Measurements from ENCODE around the gene CHST8.

CHST8 gene

DNA sequence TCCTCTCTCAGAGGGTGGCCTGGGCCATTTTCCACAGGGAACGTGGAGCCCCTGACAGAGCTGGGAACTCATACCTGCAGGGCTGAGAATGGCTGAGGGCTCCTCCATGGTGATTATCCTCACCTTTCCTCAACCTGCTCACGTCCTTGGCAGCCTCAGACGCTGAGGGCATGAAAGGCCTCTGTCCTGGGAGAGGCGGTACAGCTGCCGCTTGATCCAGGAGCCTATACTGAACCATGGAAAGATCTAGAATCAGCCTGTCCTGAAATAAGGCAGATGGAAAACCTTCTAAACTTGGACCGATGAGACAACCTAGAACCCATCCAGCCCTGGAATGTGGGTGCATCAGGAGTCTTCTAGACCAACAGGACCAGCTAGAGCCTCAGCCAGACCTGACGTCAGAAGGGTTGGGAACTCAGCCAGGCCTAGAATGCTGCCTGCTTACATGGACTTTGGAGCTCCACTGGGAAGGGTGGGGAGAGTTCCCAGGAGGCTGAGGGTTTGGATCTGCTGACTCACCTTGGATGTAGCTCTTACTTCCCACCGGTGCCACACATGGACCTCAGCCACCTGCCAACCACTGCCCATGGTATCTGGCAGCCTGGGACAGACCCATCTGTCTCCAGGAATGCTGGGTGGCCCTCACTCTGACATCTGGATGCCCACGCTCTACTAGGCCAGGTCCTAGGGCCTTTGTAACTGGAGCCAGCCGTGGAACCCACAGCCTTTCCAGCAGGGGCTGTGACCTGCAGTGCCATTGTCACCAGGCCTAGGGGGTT lies 182.5 kb downstream of the CHST8 start:
- TF ChIP-seq, protein P1, sequence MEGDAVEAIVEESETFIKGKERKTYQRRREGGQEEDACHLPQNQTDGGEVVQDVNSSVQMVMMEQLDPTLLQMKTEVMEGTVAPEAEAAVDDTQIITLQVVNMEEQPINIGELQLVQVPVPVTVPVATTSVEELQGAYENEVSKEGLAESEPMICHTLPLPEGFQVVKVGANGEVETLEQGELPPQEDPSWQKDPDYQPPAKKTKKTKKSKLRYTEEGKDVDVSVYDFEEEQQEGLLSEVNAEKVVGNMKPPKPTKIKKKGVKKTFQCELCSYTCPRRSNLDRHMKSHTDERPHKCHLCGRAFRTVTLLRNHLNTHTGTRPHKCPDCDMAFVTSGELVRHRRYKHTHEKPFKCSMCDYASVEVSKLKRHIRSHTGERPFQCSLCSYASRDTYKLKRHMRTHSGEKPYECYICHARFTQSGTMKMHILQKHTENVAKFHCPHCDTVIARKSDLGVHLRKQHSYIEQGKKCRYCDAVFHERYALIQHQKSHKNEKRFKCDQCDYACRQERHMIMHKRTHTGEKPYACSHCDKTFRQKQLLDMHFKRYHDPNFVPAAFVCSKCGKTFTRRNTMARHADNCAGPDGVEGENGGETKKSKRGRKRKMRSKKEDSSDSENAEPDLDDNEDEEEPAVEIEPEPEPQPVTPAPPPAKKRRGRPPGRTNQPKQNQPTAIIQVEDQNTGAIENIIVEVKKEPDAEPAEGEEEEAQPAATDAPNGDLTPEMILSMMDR (IDR thresholded peaks at IDR 0.05; ENCODE audit: low read depth, low read length): no peak
- no peak overlapping the region for H3K4me3 ChIP-seq (ENCODE audit: low read depth, low read length)

DNA sequence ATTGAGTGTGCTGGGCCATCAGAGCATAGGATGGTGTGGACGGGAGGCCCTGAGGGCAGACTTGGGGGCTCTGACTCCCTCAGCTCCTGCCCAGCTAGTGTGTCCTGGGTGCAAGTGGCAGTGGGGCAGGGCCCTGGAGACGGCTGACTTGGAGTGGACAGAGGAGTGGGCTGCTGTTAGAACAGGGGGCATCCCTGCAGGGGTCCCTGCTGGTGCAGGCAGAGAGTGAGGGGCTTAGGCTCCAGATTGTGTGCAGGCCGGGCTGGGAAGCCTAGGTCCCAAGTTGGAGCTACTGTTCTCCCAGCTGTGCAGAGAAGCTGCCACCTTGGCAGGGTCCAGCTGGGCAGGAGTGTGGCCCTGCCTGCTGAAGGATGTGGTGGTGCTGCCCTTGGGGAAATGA lies 183.6 kb downstream of the CHST8 start:
- TF ChIP-seq, protein P1 (IDR thresholded peaks at IDR 0.05; ENCODE audit: low read depth, low read length): no peak
- H3K4me3 ChIP-seq (ENCODE audit: low read depth, low read length): no peak overlapping the region

DNA sequence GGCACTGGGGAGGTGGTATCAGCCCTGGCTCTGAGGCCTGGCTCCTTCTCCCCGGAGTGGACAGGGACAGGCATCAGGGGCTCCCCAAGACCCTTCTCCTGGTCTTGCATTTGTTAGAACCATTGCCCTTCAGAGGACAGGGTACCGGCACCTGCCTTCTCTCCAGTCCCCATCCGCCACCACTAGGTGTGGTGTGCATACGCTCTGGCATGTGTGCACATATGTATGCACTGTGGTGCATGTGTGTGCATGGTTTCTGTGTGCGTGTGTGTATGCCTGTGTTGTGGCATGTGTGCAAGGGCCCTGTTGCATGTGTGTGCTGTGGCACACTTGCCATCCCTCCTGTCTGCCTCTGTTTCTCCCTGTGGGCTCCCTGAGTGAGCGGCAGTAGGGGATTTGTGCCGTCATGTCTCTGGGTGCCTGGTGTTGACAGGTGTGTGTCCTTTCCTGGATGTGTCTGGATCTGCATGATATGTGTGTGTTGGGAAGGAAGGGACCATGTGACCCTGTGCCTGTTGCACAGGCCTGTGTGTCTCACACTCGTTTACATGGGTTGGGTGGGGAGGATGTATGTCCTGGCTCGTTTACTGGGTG lies 184.2 kb downstream of the CHST8 start:
- TF ChIP-seq, protein P1 (IDR thresholded peaks at IDR 0.05; ENCODE audit: low read depth, low read length): no peak
- no peak overlapping the region for H3K4me3 ChIP-seq (ENCODE audit: low read depth, low read length)

DNA sequence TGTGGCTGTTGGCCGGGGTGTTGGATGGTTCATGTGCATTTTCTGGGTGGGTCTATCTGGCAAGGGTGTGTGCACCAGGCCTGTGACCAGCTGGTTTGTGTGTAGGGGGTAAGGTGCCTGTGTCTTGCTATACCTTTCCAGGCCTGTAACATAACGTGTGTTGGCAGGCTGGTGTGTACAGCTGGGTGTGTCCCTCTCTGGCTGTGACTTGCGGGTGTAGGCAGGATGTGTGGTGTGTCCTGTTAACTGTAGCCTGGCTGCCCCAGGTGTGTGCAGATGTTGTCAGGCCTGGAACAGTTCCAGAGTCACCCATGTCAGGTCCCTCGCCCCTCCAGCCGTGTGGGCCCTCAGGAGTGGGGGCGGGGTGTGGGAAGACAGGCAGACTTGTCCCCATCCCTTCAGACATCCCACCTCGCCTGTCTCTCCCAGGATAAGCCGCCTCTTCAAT lies 184.7 kb downstream of the CHST8 start:
- H3K4me3 ChIP-seq (ENCODE audit: low read depth, low read length): no peak overlapping the region
- TF ChIP-seq, protein P1 (IDR thresholded peaks at IDR 0.05; ENCODE audit: low read depth, low read length): no peak

DNA sequence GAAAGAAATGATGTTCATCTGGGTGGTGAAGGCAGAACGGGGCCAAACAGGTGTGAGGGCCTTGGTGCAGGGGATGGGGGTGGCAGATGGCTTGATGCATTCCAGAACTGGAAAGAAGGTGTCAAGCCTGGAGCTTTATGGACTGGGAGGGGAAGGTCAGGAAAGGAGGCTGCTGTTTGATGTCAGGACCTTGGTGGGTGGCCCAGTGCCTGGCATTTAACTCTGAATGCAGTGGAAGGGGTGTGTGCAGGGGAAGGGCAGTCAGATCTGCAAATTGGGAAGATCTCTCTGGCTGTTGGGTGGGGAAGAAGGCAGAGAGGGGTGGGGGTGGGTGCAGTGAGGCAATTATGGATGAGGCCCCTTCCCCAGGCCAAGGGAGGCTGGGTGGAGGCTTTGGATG lies 186.6 kb downstream of the CHST8 start:
- no peak overlapping the region for H3K4me3 ChIP-seq (ENCODE audit: low read depth, low read length)
- TF ChIP-seq, protein P1 (IDR thresholded peaks at IDR 0.05; ENCODE audit: low read depth, low read length): no peak

DNA sequence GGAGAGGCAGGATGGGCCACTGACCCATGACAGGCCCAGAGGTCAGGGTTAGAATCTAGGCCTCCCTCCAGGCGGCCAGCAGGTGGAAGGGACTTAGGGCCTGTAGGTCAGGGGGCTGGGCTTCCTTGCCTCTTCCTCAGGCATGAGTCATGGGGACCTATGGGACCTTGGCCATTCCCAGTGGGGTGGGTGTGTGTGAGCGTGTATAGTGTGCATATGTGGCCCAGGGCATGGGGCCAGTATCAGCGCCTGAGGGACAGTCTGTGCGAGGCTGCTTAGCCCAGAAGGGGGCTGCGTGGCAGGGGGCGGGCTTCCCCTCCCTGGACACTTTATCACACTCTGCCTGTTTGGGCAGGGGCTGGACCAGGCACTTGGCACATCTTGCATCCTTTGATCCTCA lies 188.2 kb downstream of the CHST8 start:
- no peak overlapping the region for H3K4me3 ChIP-seq (ENCODE audit: low read depth, low read length)

DNA sequence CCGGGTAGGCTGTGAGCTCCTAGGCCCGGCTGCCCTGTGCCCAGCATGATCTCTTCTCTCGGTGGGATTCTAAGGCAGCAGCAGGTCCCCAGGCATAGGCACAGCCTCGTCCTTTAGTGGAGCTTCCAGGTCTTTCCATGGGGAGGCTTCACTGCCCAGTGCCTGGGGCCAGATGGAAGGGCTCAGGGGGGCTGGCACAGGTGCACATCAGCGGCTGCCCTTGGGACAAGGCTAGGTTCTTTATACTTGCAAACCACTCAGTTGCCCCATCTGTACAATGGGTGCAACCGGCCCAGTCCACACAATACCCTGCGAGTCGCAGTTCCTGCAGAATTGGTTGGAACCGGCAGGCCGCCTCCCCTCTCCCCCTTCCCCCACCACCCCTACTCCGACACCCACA lies 189.1 kb downstream of the CHST8 start:
- no peak overlapping the region for H3K4me3 ChIP-seq (ENCODE audit: low read depth, low read length)
- TF ChIP-seq, protein P1 (IDR thresholded peaks at IDR 0.05; ENCODE audit: low read depth, low read length): no peak

More for the DNA sequence above, 188.2 kb downstream of the CHST8 start:
- TF ChIP-seq, protein P1 (IDR thresholded peaks at IDR 0.05; ENCODE audit: low read depth, low read length): no peak
